ENCODE results near the gene SNX33. TPM values are rescaled to one million over a fixed set of nuclear protein-coding genes. Genes with fewer than 3 reads are reported as not detected.

Gene SNX33
- total RNA-seq, result 2.5 TPM

DNA sequence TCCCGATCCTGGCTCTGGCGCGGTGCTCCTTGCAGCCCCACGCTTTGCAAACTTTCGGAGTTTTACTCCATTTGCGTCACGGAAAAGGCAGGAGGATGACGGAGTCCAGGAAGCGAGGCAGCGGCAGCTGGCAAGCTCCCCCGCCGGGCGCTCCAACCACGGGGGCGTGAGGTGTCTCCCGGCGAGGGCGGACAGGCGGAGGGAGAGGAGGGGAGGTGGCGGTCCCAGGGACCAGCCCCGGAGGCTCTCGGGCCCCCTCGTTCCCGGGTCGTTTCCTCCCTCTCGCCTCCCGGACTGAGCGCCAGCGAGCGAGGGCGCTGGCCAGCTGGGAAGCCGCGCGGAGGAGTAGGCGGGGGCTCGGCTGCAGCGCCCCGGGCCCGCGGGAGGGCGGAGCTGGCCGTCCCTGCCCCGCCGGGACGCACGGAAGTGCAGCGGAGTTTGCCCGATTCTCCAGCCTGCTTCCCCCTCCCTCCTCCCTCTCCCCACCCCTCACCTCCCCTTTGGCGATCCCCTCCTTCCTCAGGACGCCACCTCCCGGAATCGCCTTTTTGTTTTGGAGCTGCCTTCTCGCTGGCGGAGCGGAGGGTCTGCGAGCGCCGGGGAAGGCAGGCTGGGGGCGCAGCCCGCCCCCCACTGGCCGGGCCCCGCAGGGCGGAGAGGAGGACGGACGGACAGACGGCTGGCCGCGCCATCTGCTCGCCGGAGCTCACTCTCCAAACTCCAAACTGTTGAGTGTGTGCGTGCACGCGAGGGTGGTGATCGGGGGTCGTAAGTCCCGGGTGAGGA is at the start of gene SNX33:
Gene SNX33, plus strand, starts transcription at position 543 of the 786 bp plus-strand sequence. CDS start 1,191 bp downstream, outside the sequence.

DNA sequence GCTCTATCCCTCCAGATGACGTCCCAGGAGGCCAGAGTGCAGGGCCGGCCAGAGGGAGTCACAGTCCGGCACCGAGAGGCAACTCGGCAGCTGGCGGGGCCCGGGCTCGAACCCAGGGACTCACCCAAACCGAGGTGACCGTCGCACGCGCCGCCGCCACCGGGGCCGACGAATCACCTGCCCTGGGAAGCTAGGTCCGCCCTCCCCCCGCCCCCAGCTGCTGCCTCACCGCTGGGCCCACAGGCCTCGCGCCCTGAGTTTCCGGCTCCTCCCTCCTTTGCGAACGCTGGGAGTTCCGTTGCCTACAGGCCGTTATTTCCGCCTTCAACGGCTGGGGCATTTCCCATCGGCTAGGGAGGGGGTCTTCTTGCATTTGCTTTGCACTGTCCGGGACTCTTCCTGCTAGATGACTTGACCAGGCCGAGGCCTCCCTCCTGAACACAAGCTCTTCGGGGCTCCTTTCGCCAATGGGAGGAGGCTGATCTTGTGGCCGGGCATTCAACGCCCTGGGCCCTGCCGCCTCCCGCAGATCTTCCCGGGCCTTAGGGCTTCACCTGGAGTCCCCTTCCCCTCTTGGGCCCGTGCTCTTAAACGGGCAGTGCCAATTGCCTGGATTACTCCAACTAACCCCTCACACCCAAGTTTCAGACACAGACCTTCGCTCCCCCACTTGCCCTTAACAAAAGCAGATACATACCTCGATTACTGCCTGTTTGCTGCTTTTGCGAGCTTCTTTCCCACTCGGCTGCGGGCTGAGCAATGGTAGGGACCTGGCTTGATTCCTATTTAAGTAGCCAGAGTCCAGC is 22.0 kb upstream of the SNX33 start, which contains the start of gene SNUPN:
Gene SNUPN, minus strand, starts transcription at position 184 of the 806 bp plus-strand sequence. CDS start 4,674 bp downstream, outside the sequence.

DNA sequence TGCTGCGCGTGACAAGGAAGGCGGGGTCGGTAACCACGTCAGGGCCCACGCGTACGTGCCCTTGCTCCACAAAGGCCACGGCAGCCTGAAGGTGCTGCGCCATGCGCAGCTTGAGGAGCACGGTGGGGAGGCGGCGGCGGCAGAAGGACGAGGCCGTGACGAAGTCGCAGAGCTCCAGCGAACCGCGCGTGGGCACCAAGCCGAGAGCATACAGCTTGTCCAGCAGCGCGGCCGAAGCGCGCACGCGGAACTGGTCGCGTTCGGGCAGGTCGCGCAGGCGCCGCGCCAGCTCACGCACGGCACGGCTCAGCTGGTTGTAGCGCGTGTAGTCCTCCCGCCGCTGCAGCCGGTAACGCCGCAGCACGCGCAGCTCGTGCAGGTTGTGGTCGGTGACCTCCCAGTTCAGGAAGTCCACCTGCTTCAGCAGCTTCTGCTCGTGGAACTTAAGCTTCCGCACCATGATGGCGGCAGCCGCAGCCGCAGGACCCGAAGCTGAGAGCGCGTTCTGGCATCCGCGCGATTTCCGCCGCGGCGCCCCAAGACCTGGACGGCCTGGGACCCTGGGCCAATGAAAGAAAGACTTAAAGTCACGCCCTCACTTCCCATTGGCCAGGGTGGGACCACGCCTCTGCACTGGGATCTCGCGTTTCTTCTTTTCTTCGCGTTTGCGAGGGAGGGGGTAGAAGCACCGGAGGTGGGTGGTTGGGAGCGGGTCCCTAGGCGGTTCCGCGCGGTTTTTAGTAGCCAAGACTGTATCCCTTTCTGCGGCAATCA is 7.8 kb upstream of the SNX33 start, which contains the start of gene IMP3:
Gene IMP3, minus strand, starts transcription at position 516 of the 774 bp plus-strand sequence. Its CDS starts 56 bp downstream, at position 460.

Other genes starting within 250 kb of the SNX33 start
- gene SIN3A, start 196.2 kb upstream of the SNX33 start, total RNA-seq, result 32.1 TPM
- gene PTPN9, start 68.6 kb upstream of the SNX33 start, total RNA-seq, result 30.0 TPM
- 24.5 TPM for gene SNUPN, start 22.2 kb upstream of the SNX33 start, total RNA-seq
- 30.4 TPM for gene IMP3, start 7.7 kb upstream of the SNX33 start, total RNA-seq
- gene CSPG4, start 64.9 kb downstream of the SNX33 start, total RNA-seq, result 11.5 TPM
- 66.7 TPM for gene UBE2Q2, start 195.5 kb downstream of the SNX33 start, total RNA-seq

Measured in diencephalon (tissue), 1 donor.